ENCODE data around the gene DET1. TPM values are rescaled to one million over a fixed set of nuclear protein-coding genes. Genes with fewer than 3 reads are reported as not detected.

Gene DET1
- total and polyA plus RNA-seq, 2 donors from 2014 or later = 3.9 to 6.8 TPM

- FAIRE-seq (no peak), DNase-seq (no peak)
- TF ChIP-seq CTCF (IDR thresholded peaks at IDR 0.05; ENCODE audit: borderline replicate concordance, extremely low read depth, insufficient read depth) = no peak
- Histone ChIP-seq H3K27me3 (ENCODE audit: control insufficient read depth, insufficient read depth, low read length) (no peaks in the 10 kb centered on the region), H3K9me3 (ENCODE audit: control insufficient read depth in 2 of 3, insufficient read depth in 1 of 3, low read length in 3 of 3) (no peaks in the 10 kb centered on the region), H3K4me3 (ENCODE audit: low read length in 3 of 3) (no peak overlapping the region), H3K9ac (ENCODE audit: low read length in 3 of 3) (no peak overlapping the region), H3K36me3 (ENCODE audit: control insufficient read depth in 2 of 3, insufficient read depth in 3 of 3, low read length in 3 of 3) (no peaks in the 10 kb centered on the region), H3K27ac (ENCODE audit: low read depth in 2 of 2, low read length in 2 of 2) (no peak overlapping the region), H3K4me1 (ENCODE audit: control insufficient read depth in 2 of 3, insufficient read depth in 2 of 3, low read depth in 1 of 3, low read length in 3 of 3) (peaks cover 0 to 3% (median 0%) of the 10 kb centered on the region in 3 donors)
- intact Hi-C loops (cut with DNase I) = no loop called here
These were observed 57.2 kb downstream of the DET1 start for GRCh38 chr15:88489321-88489720.

GRCh38 chr15:88487796-88488523, 58.5 kb downstream of the DET1 start:
- no peak overlapping the region for H3K27ac ChIP-seq (ENCODE audit: low read depth in 2 of 2, low read length in 2 of 2)
- no peak for TF ChIP-seq CTCF (IDR thresholded peaks at IDR 0.05; ENCODE audit: borderline replicate concordance, extremely low read depth, insufficient read depth)
- FAIRE-seq (no peak), DNase-seq (no peak)
- no peak overlapping the region for H3K9ac ChIP-seq (ENCODE audit: low read length in 3 of 3)
- intact Hi-C loops (cut with DNase I) = no loop called here
- no peaks in the 10 kb centered on the region for H3K36me3 ChIP-seq (ENCODE audit: control insufficient read depth in 2 of 3, insufficient read depth in 3 of 3, low read length in 3 of 3)
- no peak overlapping the region for H3K4me3 ChIP-seq (ENCODE audit: low read length in 3 of 3)
- H3K4me1 ChIP-seq (ENCODE audit: control insufficient read depth in 2 of 3, insufficient read depth in 2 of 3, low read depth in 1 of 3, low read length in 3 of 3) = peaks cover 0 to 3% (median 0%) of the 10 kb centered on the region in 3 donors
- no peaks in the 10 kb centered on the region for H3K27me3 ChIP-seq (ENCODE audit: control insufficient read depth, insufficient read depth, low read length)
- no peaks in the 10 kb centered on the region for H3K9me3 ChIP-seq (ENCODE audit: control insufficient read depth in 2 of 3, insufficient read depth in 1 of 3, low read length in 3 of 3)

- no peak for TF ChIP-seq CTCF (IDR thresholded peaks at IDR 0.05; ENCODE audit: borderline replicate concordance, extremely low read depth, insufficient read depth)
- Histone ChIP-seq H3K4me1 (ENCODE audit: control insufficient read depth in 2 of 3, insufficient read depth in 2 of 3, low read depth in 1 of 3, low read length in 3 of 3) (peaks cover 0 to 3% (median 0%) of the 10 kb centered on the region in 3 donors), H3K4me3 (ENCODE audit: low read length in 3 of 3) (no peak overlapping the region), H3K36me3 (ENCODE audit: control insufficient read depth in 2 of 3, insufficient read depth in 3 of 3, low read length in 3 of 3) (no peaks in the 10 kb centered on the region), H3K9ac (ENCODE audit: low read length in 3 of 3) (no peak overlapping the region), H3K27ac (ENCODE audit: low read depth in 2 of 2, low read length in 2 of 2) (no peak overlapping the region), H3K27me3 (ENCODE audit: control insufficient read depth, insufficient read depth, low read length) (no peaks in the 10 kb centered on the region), H3K9me3 (ENCODE audit: control insufficient read depth in 2 of 3, insufficient read depth in 1 of 3, low read length in 3 of 3) (no peaks in the 10 kb centered on the region)
- FAIRE-seq (no peak), DNase-seq (no peak)
- intact Hi-C loops (cut with DNase I) = no loop called here
These were observed 59.2 kb downstream of the DET1 start for GRCh38 chr15:88487178-88487795.
